ENCODE results near the gene TMEM208. TPM values are rescaled to one million over a fixed set of nuclear protein-coding genes. Genes with fewer than 3 reads are reported as not detected.

Gene TMEM208
- total RNA-seq, 1 experiment from 2014 or later = 44.4 TPM

GRCh38 chr16:67199808-67200198, 27.1 kb upstream of the TMEM208 start:
- BruUV-seq (replicated peaks) = no TSS peak
- CTCF ChIA-PET = interaction anchor here (0.6 to 3.6 kb wide), 12 partner anchors 8 to 683 kb away, joined by 3 to 29 read pairs (median 3); partner anchors contain the start of gene TMEM208
- H3K36me3 Mint-ChIP-seq (ENCODE audit: insufficient read depth, unreplicated experiment) = peaks cover 54% of the 10 kb centered on the region

GRCh38 chr16:67200491-67200890, 26.4 kb upstream of the TMEM208 start:
- H3K27me3 Mint-ChIP-seq (ENCODE audit: insufficient read depth, unreplicated experiment) = no peaks in the 10 kb centered on the region
- ChIA-PET POLR2A (interaction anchor here (3.8 kb wide), 1 partner anchor 46 kb away, joined by 28 read pairs; the partner anchor contains the start of gene FHOD1), CTCF (interaction anchor here (0.6 to 1.0 kb wide), 5 partner anchors 9 to 41 kb away, joined by 3 to 4 read pairs (median 3); partner anchors contain the start of gene HSF4)
- peak overlapping the region; percentile 89 for H3K4me3 Mint-ChIP-seq (ENCODE audit: unreplicated experiment)
- DNase-seq (ENCODE audit: unreplicated experiment) = no peak
- peaks cover 34% of the 10 kb centered on the region for H3K4me1 Mint-ChIP-seq (ENCODE audit: insufficient read depth, unreplicated experiment)
- TF ChIP-seq CTCF (IDR thresholded peaks at IDR 0.05; ENCODE audit: unreplicated experiment) = no peak
- intact Hi-C loops (cut with micrococcal nuclease) = no loop called here
- BruUV-seq (replicated peaks) = no TSS peak
- no peak overlapping the region for H3K27ac Mint-ChIP-seq (ENCODE audit: low read depth, unreplicated experiment)
- H3K36me3 Mint-ChIP-seq (ENCODE audit: insufficient read depth, unreplicated experiment) = peaks cover 49% of the 10 kb centered on the region
- no peaks in the 10 kb centered on the region for H3K9me3 Mint-ChIP-seq (ENCODE audit: unreplicated experiment)

More at GRCh38 chr16:67199808-67200198, 27.1 kb upstream of the TMEM208 start:
- Mint-ChIP-seq H3K27ac (ENCODE audit: low read depth, unreplicated experiment) (peak overlapping the region; percentile 84), H3K4me3 (ENCODE audit: unreplicated experiment) (peak overlapping the region; percentile 89), H3K9me3 (ENCODE audit: unreplicated experiment) (no peaks in the 10 kb centered on the region), H3K4me1 (ENCODE audit: insufficient read depth, unreplicated experiment) (peaks cover 34% of the 10 kb centered on the region), H3K27me3 (ENCODE audit: insufficient read depth, unreplicated experiment) (no peaks in the 10 kb centered on the region)
- no peak for TF ChIP-seq CTCF (IDR thresholded peaks at IDR 0.05; ENCODE audit: unreplicated experiment)
- no peak for DNase-seq (ENCODE audit: unreplicated experiment)
- POLR2A ChIA-PET = interaction anchor here (2.3 to 3.8 kb wide), 3 partner anchors 7 to 47 kb away, joined by 9 to 28 read pairs (median 25); partner anchors contain the start of gene FHOD1
- intact Hi-C loops (cut with micrococcal nuclease) = loop anchor here (2.0 kb wide), 2 partner anchors 27 to 47 kb away; partner anchors contain the start of genes FHOD1 and TMEM208

GRCh38 chr16:67201411-67202345, 25.3 kb upstream of the TMEM208 start:
- H3K9me3 Mint-ChIP-seq (ENCODE audit: unreplicated experiment) = no peaks in the 10 kb centered on the region
- BruUV-seq (replicated peaks) = no TSS peak
- no peak for TF ChIP-seq CTCF (IDR thresholded peaks at IDR 0.05; ENCODE audit: unreplicated experiment)
- H3K4me3 Mint-ChIP-seq (ENCODE audit: unreplicated experiment) = no peak overlapping the region
- no peaks in the 10 kb centered on the region for H3K27me3 Mint-ChIP-seq (ENCODE audit: insufficient read depth, unreplicated experiment)
- ChIA-PET CTCF (interaction anchor here (0.6 to 1.4 kb wide), 5 partner anchors 32 to 309 kb away, joined by 3 to 5 read pairs (median 3); no protein-coding TSS in a partner anchor), POLR2A (interaction anchor here (0.6 to 0.9 kb wide), 2 partner anchors 20 to 45 kb away, joined by 3 read pairs; no protein-coding TSS in a partner anchor)
- no peak overlapping the region for H3K27ac Mint-ChIP-seq (ENCODE audit: low read depth, unreplicated experiment)
- H3K36me3 Mint-ChIP-seq (ENCODE audit: insufficient read depth, unreplicated experiment) = peaks cover 39% of the 10 kb centered on the region
- intact Hi-C loops (cut with micrococcal nuclease) = no loop called here
- peaks cover 35% of the 10 kb centered on the region for H3K4me1 Mint-ChIP-seq (ENCODE audit: insufficient read depth, unreplicated experiment)
- no peak for DNase-seq (ENCODE audit: unreplicated experiment)

GRCh38 chr16:67202426-67202825, 24.5 kb upstream of the TMEM208 start:
- Mint-ChIP-seq H3K27me3 (ENCODE audit: insufficient read depth, unreplicated experiment) (no peaks in the 10 kb centered on the region), H3K4me3 (ENCODE audit: unreplicated experiment) (no peak overlapping the region), H3K36me3 (ENCODE audit: insufficient read depth, unreplicated experiment) (peaks cover 39% of the 10 kb centered on the region), H3K4me1 (ENCODE audit: insufficient read depth, unreplicated experiment) (peaks cover 37% of the 10 kb centered on the region), H3K27ac (ENCODE audit: low read depth, unreplicated experiment) (no peak overlapping the region), H3K9me3 (ENCODE audit: unreplicated experiment) (no peaks in the 10 kb centered on the region)
- BruUV-seq (replicated peaks) = no TSS peak
- TF ChIP-seq CTCF (IDR thresholded peaks at IDR 0.05; ENCODE audit: unreplicated experiment) = no peak
- POLR2A ChIA-PET = interaction anchor here (0.6 to 0.9 kb wide), 2 partner anchors 21 to 44 kb away, joined by 3 read pairs; no protein-coding TSS in a partner anchor
- CTCF ChIA-PET = interaction anchor here (0.6 to 1.4 kb wide), 5 partner anchors 31 to 309 kb away, joined by 3 to 5 read pairs (median 3); no protein-coding TSS in a partner anchor
- DNase-seq (ENCODE audit: unreplicated experiment) = no peak
- intact Hi-C loops (cut with micrococcal nuclease) = no loop called here
